Measurements from ENCODE around the gene HACL1.
"Not testable (repeated sequence)": the region's sequence is repeated elsewhere in the genome, so short reads cannot be mapped to it uniquely, and the experiment has no call there.

The HACL1 gene

DNA sequence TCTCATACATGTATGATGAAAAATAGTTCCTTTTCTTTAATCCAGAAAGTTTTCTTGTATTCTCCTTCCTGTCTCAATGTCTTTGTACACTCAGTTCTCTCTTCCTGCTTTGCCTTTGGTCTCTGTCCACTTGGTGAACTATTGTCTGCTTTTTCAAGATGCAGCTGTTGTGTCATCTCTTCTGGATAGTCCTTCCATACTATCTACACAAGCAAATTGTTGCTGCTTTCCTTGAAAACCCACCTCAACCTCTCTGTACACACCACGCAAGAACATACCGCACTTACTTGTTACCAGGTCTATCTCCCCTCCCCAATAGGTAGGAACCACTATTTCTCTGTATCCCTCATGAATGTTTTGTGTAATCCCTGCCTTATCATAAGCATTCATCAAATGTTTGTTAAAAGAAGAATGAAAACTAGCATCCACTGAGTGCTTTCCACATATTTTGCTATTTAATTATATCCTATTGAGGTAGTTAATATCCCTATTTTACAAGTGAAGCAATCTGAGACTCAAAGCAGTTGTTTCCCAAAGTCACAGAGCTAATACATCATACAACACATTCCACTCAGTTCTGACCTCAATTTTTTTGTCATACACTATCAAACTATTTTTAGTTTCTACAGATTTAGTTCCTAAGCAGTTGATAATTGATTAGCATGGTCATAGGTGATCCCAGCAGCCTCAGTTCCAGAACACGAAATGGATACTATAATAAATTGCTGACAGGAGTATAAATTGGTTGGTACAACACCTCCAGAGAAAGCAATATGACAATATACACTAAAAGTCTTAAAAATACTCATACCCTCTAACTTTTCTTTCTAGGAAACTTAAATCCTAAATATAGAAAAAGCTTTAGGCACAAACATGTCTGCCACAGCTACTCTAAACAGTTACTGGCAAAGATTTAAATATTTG, 19.6 kb downstream of the HACL1 start:
- DNase-seq (ENCODE audit: low read depth, low spot score) = no peak

DNA sequence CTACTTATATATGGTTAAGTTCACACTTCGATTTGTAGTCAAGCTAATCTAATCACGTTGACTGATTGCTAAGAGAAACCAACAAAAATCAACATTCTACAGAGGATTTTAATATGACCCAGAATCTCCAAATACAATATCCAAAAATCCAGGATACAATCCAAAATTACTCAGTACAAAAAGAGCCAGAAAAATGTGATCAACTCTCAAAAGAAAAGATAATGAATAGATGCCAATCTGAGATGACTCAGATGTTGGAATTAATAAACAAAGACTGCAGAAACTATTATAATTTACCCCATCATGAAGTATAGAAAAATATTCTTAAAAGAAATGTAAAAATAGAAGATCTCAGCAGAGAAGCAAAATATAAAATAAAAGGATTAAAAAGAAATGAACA, 22.3 kb downstream of the HACL1 start:
- no peak for DNase-seq (ENCODE audit: low read depth, low spot score)

DNA sequence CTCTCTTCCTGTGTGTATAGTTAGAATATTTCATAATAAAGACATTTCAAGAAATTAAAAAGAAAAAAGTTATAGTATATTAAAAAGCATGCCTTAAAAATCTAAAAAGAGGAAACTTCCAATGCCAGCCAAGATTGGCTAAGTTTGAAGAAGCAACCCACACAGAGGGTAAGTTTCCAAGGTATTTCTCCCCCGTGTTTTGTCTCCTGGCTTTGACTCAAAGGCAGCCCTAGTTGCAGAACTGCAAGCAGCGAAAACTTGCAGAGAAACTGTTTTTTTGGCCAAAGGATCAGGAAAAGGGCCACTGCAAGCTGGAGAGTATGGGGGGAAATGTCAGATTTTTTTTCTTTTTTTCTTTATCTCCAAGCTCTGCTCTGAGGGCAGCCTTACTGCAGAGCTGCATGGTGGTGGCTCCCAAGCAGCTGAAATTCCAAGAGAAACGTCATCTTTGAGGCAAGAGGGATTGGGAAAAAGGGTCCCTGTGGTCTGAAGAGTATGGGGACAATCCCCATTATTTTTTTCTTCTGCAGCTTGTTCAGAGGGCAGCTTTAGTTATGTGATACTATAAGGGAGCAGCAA, 23.0 kb downstream of the HACL1 start:
- DNase-seq (ENCODE audit: low read depth, low spot score) = no peak

DNA sequence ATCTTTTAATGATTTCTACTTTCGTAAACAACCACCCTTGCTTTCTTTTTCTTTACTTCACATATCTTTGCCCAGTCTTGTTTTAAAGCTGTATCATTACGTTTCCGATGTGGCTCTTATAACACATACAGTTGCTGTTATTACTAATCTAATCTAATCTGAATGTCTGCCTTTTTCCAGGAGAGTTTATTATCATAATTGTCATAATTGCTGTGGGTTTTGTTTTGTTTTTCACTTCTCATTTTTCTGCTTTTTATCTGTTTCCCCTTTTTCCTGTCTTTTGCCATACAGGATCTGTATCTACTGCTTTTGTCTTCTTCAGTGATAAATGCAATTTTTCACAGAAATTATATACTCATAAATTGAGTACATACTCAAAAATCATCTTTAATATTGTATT, 24.9 kb downstream of the HACL1 start:
- no peak for DNase-seq (ENCODE audit: low read depth, low spot score)

DNA sequence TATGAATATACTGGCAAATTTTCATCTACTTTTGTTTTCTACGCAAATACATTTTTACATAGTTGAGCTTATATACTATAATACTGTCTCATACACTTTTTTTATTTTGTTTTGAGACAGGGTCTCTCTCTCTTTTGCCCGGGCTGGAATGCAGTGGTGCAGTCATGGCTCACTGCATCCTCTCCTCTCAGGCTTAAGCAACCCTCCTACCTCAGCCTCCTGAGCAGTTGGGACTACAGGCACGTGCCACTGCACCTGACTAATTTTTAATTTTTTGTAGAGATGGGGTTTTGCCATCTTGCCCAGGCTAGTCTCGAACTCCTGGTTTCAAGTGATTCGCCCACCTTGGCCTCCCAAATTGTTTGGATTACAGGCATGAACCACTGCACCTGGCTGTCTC, 25.9 kb downstream of the HACL1 start:
- no peak for DNase-seq (ENCODE audit: low read depth, low spot score)

DNA sequence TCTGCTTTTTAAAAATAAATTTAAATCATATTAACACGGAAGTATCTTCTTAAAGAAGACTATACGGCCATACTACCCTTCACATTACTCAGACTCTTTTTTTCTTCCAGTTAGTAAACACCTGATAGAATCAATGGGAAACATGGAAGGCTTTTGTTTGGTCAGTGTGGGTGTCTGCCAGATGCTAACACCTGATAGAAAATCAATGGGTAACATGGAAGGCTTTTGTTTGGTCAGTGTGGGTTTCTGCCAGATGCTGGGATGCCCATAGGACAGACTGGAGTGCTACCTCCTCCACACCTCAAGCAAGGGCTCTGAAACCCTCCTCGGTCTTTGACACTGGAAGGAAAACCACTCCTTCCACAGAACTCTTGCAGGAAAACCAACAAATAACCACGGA, 29.2 kb downstream of the HACL1 start:
- no peak for DNase-seq (ENCODE audit: low read depth, low spot score)

DNA sequence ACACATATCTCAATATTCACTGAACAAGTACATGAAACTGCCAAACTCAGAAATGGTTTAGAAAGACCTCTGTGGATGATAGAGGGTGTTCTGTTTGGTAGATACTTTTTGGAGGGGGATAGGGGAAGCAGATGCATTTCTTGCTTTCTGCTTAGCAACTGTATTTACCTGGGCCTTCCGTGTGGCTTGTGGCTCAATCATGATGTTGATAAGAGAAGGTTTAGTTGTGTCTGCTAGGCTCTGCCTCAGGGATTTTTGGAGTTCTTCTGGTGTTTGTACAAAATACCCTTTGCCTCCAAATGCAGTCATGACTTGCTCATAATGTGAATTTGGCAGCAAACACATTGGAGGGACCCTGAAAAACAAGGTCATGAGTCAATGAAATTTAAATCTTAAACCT, 38.2 kb downstream of the HACL1 start:
- DNase-seq (ENCODE audit: low read depth, low spot score) = no peak

DNA sequence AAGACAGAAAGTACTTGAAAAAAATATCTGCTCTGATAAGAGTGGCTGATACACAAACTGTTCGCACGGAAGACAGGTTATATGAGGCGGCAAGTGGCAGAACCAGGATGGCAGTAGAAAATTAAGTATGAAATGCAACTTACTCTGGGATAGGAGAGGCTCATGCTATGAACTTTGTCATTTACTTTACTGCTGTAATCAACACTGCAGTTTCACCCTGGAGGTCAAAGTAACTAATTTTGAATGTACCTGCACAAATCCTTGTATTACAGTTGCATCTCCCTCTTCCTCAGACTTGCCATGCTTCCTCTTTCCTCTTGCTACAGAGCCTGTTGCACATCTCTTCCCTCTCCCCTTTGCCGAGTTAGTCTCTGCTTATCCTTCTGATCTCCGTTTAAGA, 38.8 kb downstream of the HACL1 start:
- DNase-seq (ENCODE audit: low read depth, low spot score) = no peak

DNA sequence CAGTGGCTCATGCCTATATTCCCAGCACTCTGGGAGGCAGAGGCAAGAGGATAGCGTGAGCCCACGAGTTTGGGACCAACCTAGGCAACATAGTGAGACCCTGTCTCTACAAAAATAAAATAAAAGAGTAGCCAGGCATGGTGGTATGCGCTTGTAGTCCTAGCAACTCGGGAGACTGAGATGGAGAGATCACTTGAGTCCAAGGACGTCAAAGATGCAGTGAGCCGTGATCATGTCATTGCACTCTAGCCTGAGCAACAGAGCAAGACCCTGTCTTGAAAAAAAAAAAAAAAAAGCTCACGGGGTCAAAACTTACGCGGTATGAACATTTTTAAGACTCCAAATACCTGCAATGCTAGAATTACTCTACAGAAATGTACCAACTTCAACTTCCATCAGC, 42.8 kb downstream of the HACL1 start:
- DNase-seq (ENCODE audit: low read depth, low spot score) = no peak

DNA sequence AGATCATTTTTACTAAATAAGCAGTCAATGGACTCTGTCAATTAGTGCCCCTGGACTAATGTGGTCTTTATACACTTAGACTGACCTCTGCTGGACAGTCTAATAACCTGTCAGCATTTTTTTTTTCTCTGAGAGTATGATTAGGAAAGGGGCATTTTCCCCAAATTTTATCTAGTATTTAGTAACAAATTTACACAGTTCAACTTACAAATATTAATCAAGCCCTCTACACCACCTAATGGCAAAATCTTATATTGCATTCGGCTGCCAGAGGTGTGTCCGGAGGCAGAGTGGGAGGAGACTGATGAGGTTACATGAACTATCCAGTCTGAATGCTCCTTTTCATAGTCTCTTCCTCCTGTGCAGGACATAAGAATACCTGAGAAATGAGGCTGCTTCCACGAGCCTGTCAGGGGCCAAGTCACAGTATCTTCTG, 43.8 kb downstream of the HACL1 start:
- peak; percentile 24 for DNase-seq (ENCODE audit: low read depth, low spot score)

DNA sequence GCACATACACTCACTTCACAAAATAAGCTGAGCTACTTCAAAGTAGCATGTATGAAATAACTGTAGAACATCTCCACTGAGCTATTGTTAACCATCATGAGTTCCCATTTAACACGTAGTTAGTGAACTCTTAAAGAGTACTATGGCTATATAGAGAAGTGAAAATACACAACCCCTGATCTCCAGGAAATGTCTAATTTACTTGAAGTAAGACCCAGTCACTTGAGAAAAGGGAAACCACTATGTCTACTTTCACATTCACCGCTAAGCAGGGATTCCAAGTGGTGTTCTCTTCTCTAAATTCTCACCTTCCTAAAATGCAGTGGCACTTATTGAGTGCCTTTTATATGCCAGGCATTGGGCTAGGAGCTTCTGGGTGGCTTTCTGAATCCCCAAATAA, 44.9 kb downstream of the HACL1 start:
- no peak for DNase-seq (ENCODE audit: low read depth, low spot score)

DNA sequence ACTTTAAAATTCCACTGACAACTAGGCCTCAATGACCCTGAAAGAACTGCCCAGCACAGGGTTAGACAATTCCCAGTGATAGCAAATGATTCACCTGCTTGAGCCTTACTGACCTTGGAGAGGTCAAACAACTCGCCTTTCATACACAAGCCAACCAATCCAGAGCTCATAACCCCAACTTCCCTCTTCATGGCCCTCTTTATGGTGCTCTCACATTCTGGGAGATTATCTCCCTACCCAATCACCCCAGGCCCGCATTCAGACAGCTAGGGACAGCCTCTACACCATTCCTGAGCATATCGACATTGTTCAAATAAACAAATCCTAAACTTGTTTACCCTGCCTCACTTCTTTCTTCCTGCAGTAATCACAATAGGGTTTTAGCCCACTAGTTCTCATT, 47.6 kb downstream of the HACL1 start:
- DNase-seq (ENCODE audit: low read depth, low spot score) = no peak

DNA sequence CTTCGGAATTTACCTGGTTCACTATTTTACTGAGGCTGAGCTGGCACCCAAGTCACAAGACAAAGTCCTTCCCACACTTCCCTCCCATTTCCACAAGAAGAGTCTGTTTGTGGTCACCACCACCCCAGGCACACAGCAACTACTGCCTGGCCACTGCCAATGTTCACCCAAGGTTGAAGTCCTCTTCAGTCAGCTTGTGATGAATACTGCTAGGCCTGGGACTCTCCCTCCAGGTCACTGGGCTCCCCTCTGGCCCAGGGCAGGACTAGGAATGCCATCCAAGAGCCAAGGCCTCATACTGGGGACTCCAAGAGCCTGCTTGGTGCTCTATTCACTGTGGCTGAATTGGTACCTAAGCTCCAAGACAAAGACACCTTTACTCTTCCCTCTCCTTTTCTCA, 49.5 kb downstream of the HACL1 start:
- DNase-seq (ENCODE audit: low read depth, low spot score) = no peak

DNA sequence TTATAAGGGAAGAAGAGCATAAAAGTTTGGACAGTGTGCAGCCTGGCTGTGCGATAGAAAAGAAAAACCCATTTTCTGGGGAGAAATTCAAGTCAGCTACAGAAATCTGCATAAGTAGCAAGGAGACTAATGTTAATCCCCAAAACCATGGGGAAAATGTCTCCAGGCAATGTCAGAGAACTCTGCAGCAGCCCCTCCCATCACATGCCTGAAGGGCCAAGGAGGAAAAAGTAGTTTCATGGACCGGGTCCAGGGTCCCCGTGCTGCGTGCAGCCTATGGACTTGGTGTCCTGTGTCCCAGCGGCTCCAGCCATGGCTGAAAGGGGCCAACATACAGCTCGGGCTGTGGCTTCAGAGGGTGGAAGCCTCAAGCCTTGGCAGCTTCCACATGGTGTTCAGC, 51.5 kb downstream of the HACL1 start:
- no peak for DNase-seq (ENCODE audit: low read depth, low spot score)

DNA sequence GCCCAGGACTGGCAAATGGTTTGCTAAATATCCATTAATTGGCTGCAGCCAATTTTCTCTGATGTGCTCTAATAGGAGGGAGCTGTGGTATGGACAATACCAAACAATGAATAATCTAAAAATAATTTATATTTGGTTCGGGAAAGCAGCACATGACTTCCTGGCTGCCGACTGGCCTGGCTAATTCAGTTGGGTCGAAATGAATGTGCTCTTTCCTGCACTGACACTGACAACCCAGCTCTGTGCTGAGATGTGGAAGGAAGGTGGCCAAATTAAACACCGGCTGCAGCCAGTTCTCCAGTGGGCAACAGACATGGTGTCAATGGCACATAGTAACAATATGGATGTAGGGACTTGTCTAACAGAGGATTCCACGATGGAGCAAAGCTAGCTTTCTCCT, 58.8 kb downstream of the HACL1 start:
- no peak for DNase-seq (ENCODE audit: low read depth, low spot score)

DNA sequence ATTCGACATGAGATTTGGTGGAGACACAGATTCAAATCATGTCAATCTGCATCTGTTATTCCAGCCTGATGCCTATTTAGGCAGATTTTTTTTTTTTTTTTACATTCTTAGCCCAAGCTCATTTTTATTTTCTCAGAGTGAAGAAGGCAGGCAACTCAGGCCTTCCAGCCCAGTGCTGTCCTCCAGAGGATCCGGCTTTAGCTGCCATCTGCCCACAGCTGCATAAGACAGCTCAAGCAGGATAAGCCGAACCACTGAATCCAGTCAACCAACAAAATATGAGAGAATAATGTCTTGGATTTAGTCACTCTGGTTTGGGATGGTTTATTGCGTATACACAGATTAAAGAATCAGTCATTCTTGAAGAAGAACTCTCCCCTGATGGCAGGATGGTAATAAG, 60.0 kb downstream of the HACL1 start:
- DNase-seq (ENCODE audit: low read depth, low spot score) = no peak

DNA sequence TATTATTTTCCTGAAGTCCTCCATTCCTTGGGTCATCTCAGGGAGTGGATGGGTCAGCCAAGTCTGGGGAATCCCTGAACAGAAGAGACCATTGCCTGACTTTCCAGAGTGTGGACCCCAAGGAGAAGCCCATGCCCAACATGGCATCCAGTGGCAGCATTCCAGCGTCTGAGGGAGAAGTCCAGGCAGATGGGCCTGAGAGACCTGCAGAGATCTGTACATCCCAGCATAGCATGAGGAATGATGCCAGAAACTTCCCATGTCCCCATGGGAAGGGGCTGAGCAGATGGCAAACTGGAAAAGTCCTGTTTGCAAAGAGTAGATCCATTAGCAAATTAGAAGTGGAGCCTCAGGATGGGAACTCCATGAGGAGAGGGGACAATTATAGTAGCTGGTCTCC, 62.3 kb downstream of the HACL1 start:
- DNase-seq (ENCODE audit: low read depth, low spot score) = no peak

DNA sequence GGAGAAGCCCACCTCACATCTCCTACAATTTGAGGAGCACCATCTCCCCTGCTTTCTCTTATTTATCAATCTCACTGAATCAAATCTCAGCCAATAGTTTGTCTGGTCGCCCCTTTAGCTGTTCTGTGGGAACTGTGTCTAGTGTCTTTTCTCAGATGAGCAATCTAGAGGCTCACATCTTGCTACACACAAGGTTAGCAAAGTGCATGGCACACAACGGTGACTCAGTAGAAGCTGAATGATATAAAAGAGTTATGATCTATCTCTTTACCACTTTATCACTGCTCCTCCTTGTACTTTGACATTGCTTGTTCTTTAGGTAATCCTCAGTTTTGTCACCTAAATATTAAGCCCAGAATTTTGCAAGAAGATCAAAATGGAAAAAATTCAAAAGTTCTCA, 63.0 kb downstream of the HACL1 start:
- DNase-seq (ENCODE audit: low read depth, low spot score) = no peak

DNA sequence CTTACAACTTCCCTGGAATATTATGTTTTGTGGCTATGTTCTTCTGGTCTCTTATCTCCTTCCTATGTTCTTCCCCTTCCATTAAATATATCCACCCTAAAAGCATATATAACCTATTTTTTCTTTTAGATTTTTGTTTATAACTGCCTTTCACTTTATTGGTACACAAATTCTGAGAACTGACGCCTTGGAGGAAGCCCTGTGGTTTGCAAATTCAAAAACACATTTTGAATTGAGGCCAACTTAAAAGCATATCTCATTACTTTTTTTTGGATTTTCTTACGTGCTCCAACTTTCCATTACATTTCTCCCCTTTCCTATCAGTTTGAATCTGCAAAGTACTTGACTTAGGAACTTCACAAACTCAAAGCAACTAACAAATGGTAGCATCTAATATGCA, 64.5 kb downstream of the HACL1 start:
- DNase-seq (ENCODE audit: low read depth, low spot score) = no peak

DNA sequence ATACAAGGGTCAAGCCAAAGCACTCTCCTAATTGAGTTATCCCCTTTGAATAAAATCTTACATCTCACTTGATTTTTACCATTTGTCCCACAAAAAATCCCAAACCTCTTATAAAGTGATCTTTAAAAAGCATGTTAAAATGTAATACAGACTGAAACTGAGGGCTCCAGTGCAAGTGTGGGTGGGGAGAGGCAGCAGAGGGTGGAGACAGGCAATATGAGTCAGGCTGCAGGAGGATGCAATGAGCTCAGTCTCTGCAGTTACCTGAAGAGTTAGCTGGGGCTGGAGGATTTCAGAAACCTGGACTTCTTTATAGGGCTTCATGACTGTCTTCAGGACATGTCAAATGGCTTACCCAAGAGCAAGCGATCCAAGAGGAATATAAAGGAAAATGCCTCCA, 65.6 kb downstream of the HACL1 start:
- no peak for DNase-seq (ENCODE audit: low read depth, low spot score)

DNA sequence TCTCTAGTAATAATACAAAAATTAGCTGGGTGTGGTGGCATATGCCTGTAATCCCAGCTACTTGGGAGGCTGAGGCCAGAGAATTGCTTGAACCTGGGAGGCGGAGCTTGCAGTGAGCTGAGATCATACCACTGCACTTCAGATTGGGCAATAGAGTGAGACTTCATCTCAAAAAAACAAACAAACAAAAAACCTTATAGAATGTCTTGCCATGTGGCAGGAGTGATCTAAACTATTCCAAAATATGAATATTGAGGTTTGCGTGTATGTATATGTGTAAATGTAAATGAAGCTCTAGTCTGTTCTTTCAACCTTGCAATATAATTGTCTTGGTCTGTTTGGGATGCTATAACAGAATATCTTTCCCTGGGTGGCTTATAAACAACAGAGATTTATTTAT, 68.8 kb downstream of the HACL1 start:
- not testable (repeated sequence) for DNase-seq (ENCODE audit: low read depth, low spot score)

DNA sequence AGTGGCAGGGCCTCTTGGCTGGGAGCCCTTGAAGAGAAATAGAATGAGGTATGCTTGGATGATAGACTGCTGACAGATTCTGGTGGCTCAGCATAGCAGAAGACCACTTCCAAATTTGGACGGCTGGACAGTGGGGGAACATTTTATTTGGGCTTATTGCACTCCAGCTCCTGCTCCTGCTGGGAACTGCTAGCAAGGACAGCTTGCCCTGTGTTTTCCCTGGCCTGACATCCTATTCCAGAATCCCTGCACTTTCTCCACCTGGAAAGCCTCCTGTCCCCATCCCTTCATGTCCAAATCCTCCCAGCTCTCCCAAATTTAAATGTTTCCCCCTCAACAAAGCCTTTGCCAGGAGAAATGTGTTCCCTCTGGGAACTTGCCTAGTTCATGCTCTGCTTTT, 70.0 kb downstream of the HACL1 start:
- no peak for DNase-seq (ENCODE audit: low read depth, low spot score)

DNA sequence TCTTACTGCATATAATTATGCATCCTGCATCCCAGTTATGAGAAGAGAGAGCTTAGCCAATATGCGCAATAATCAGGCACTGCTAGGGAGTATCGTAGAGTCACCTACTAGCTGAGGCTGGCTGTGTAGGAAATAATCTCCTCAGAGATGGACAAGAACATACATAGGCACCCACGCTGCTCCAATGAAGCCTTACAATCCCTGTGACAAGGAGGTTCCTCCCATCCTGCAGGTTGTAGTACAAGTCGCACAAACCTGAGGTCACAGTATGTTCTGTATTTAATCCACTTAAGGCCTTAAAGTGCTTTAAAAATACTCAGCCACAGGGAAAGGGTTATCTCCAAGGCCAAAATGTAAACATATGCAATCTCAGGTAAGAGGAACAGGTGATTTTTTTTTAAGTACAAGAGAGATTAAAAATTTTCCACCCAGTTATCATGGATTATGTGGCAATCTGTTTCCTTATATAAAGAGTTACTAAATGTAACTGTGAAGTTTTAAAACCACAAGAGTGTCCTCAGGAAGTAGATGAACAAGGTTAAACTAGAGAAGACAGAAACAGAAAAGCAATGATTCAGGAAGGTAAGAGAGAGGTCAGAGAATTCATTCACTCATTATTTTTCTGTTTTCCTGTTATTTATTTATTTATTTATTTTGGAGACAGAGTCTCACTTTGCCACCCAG, 72.4 kb downstream of the HACL1 start:
- no peak for DNase-seq (ENCODE audit: low read depth, low spot score)

Data from smooth muscle cell of the brain vasculature (primary cell).